Thyroid gland (tissue), 4 donors: ENCODE measurements around the gene SEMA4B. TPM values are rescaled to one million over a fixed set of nuclear protein-coding genes. Genes with fewer than 3 reads are reported as not detected.

Experiments used
- DNase-seq, 2 donors: peaks; one replicate each; pipeline ENCODE4 v3.0.0-alpha.2; 2019
- H3K27ac ChIP-seq, 3 donors: fragments of 200-600 bp; sonication (generic); 1 replicate in 2 of 3; 2 replicates in 1 of 3; pipeline ENCODE4 v1.5.1; 2016 to 2019; ENCODE audit warnings: mild to moderate bottlenecking in 1 of 3, moderate library complexity in 1 of 3
- H3K27me3 ChIP-seq: fragments of 200-600 bp; sonication (generic); one replicate; pipeline ENCODE4 v1.5.1; 2019
- H3K36me3 ChIP-seq, 2 donors: fragments of 200-600 bp; sonication (generic); one replicate each; pipeline ENCODE4 v1.5.1; 2016 to 2019
- H3K4me1 ChIP-seq, 2 donors: fragments of 200-600 bp; sonication (generic); one replicate each; pipeline ENCODE4 v1.5.1; 2017 to 2019
- H3K4me3 ChIP-seq, 3 donors: fragments of 200-600 bp; sonication (generic); replicated peaks in 1 of 3; 1 replicate in 2 of 3; 2 replicates in 1 of 3; pipeline ENCODE4 v1.5.1; 2016; ENCODE audit warnings: mild to moderate bottlenecking in 1 of 3
- H3K9me3 ChIP-seq: fragments of 200-600 bp; sonication (generic); one replicate; pipeline ENCODE4 v1.5.1; 2017
- CTCF ChIP-seq, 6 experiments: fragments of 200-600 bp in 3 of 6; fragments of 450-650 bp in 3 of 6; sonication (generic) in 3 of 6; IDR thresholded peaks; one replicate each; pipeline ENCODE4 v1.5.1; 2016 to 2019; ENCODE audit warnings: antibody characterized with exemption in 6 of 6, mild to moderate bottlenecking in 2 of 6, inconsistent platforms in 1 of 6, moderate library complexity in 1 of 6
- POLR2A ChIP-seq, 2 donors: fragments of 450-650 bp; IDR thresholded peaks; one replicate each; pipeline ENCODE4 v1.6.1; 2017; ENCODE audit warnings: antibody characterized with exemption in 2 of 2, mild to moderate bottlenecking in 2 of 2, moderate library complexity in 1 of 2
- WGBS, 2 donors: methylation state at CpG; one replicate each; pipeline ENCODE4 v1.1.5; 2017; 5-methylcytosine and 5-hydroxymethylcytosine counted together
- intact Hi-C: fragments of 100-400 bp; cut with DNase I; formaldehyde crosslinking; loops from one replicate; pipeline ENCODE4 v1.15.1; 2023
- total RNA-seq, 4 donors: library from RNA; depleted of rRNA; stranded (reverse); fragments of >200 nt; gene quantifications; one replicate each; pipeline ENCODE4 v1.2.3, GENCODE V29; 2016

Gene SEMA4B
- total RNA-seq, 4 donors from 2014 or later, result 49.5 to 163 (median 69.9) TPM

DNA sequence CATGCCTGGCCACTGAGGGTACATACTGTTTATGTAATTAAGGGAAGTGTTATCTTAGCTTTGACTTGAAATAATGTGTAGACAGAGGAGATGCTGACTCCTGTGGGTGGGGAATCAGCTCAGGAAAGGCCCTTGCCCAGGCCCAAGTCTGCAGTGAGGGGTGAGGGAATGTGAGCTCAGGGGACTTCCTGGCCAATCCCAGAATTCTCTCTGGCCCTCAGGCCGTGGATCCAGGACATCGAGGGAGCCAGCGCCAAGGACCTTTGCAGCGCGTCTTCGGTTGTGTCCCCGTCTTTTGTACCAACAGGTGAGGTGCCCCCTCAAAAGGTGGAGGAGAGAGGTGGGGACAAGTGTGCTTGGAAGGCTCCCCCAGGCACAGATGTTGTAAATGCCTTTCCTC lies 26.2 kb downstream of the SEMA4B start:
- intact Hi-C loops, result no loop called here
- 92 to 99% methylated on average over 7 of the region's 7 CpGs for WGBS, 2 donors
- H3K9me3 ChIP-seq, result no peaks in the 10 kb centered on the region
- no peak overlapping the region for H3K27ac ChIP-seq
- TF ChIP-seq POLR2A (IDR thresholded peaks at IDR 0.05) (no peak), CTCF (IDR thresholded peaks at IDR 0.05) (no peak)
- peaks cover 10 to 11% of the 10 kb centered on the region in 2 donors for H3K4me1 ChIP-seq
- no peak for DNase-seq
- H3K36me3 ChIP-seq, result peaks cover 66 to 78% of the 10 kb centered on the region in 2 donors
- H3K27me3 ChIP-seq, result no peaks in the 10 kb centered on the region
- H3K4me3 ChIP-seq, result no peak overlapping the region

DNA sequence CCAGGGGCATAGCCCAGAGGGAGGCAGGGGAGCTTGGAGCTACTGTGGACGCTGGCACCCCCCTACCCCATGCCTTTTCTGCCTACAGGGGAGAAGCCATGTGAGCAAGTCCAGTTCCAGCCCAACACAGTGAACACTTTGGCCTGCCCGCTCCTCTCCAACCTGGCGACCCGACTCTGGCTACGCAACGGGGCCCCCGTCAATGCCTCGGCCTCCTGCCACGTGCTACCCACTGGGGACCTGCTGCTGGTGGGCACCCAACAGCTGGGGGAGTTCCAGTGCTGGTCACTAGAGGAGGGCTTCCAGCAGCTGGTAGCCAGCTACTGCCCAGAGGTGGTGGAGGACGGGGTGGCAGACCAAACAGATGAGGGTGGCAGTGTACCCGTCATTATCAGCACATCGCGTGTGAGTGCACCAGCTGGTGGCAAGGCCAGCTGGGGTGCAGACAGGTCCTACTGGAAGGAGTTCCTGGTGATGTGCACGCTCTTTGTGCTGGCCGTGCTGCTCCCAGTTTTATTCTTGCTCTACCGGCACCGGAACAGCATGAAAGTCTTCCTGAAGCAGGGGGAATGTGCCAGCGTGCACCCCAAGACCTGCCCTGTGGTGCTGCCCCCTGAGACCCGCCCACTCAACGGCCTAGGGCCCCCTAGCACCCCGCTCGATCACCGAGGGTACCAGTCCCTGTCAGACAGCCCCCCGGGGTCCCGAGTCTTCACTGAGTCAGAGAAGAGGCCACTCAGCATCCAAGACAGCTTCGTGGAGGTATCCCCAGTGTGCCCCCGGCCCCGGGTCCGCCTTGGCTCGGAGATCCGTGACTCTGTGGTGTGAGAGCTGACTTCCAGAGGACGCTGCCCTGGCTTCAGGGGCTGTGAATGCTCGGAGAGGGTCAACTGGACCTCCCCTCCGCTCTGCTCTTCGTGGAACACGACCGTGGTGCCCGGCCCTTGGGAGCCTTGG lies 27.0 kb downstream of the SEMA4B start:
- intact Hi-C loops, result no loop called here
- H3K9me3 ChIP-seq, result no peaks in the 10 kb centered on the region
- H3K27ac ChIP-seq, result no peak overlapping the region
- no peaks in the 10 kb centered on the region for H3K27me3 ChIP-seq
- no peak for TF ChIP-seq CTCF (IDR thresholded peaks at IDR 0.05)
- no peak for TF ChIP-seq POLR2A (IDR thresholded peaks at IDR 0.05)
- no peak overlapping the region for H3K4me3 ChIP-seq
- peaks cover 16% of the 10 kb centered on the region in 2 donors for H3K4me1 ChIP-seq
- H3K36me3 ChIP-seq, result peaks cover 66 to 74% of the 10 kb centered on the region in 2 donors
- no peak for DNase-seq
- 93 to 95% methylated on average over 27 to 30 of the region's 38 CpGs for WGBS, 2 donors

- Histone ChIP-seq H3K9me3 (no peaks in the 10 kb centered on the region), H3K27me3 (no peaks in the 10 kb centered on the region), H3K27ac (no peak overlapping the region), H3K4me1 (peaks cover 16% of the 10 kb centered on the region in 2 donors), H3K36me3 (peaks cover 59 to 66% of the 10 kb centered on the region in 2 donors), H3K4me3 (no peak overlapping the region)
- TF ChIP-seq CTCF (IDR thresholded peaks at IDR 0.05), result no peak
- DNase-seq, result no peak
- intact Hi-C loops, result no loop called here
- WGBS, 2 donors, result 85 to 94% methylated on average over 6 to 15 of the region's 15 CpGs
These were observed 27.8 kb downstream of the SEMA4B start for GRCh38 chr15:90228960-90229359.

DNA sequence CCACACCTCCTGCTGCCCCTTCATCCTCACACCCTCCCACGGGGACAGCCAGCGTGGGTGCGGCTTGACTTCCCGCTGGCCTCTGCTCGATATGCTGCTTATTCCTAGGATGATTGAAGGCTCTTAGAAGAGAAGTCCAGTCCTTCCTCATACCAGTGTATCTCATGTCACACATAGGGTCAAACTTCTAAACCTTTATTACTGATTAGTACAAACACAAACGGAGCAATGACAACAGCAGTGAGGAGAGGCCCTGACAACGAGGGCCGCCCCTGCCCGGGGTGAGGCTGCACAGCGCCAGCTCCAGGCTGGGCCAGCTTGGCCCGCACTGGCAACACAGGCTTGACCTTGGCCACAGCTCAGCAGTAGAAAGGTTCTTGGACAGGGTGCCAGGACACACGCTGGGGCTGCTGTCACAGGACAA lies 29.0 kb downstream of the SEMA4B start:
- Histone ChIP-seq H3K4me3 (no peak overlapping the region), H3K4me1 (peaks cover 20 to 23% of the 10 kb centered on the region in 2 donors), H3K27me3 (no peaks in the 10 kb centered on the region), H3K27ac (peak overlapping the region in 1 of 3 donors; percentile 33), H3K36me3 (peaks cover 48 to 54% of the 10 kb centered on the region in 2 donors), H3K9me3 (no peaks in the 10 kb centered on the region)
- WGBS, 2 donors, result 63 to 68% methylated on average over 12 of the region's 12 CpGs
- peak in 1 of 2 donors; percentile 15 for DNase-seq
- intact Hi-C loops, result no loop called here
- no peak for TF ChIP-seq POLR2A (IDR thresholded peaks at IDR 0.05)
- TF ChIP-seq CTCF (IDR thresholded peaks at IDR 0.05), result no peak

GRCh38 chr15:90230610-90231009 lies 29.5 kb downstream of the SEMA4B start:
- Histone ChIP-seq H3K4me3 (no peak overlapping the region), H3K4me1 (peaks cover 20 to 25% of the 10 kb centered on the region in 2 donors), H3K36me3 (peaks cover 42 to 49% of the 10 kb centered on the region in 2 donors), H3K27me3 (no peaks in the 10 kb centered on the region), H3K9me3 (no peaks in the 10 kb centered on the region), H3K27ac (peak overlapping the region in 2 of 3 donors; percentile 42 to 43)
- TF ChIP-seq CTCF (IDR thresholded peaks at IDR 0.05), result no peak
- no peak for TF ChIP-seq POLR2A (IDR thresholded peaks at IDR 0.05)
- intact Hi-C loops, result no loop called here
- 83 to 91% methylated on average over 7 of the region's 8 CpGs for WGBS, 2 donors
- no peak for DNase-seq
